Activated B cell treated with CpG ODN at 0.5 μM for 24 hours (primary cell): Measurements from ENCODE around the gene ADAM12. TPM values are rescaled to one million over a fixed set of nuclear protein-coding genes. Genes with fewer than 3 reads are reported as not detected.

Experiments used
- ATAC-seq: fragments of 200-7000 bp; cut with Tn5 transposase; one replicate; pipeline ENCODE4 v1.10.0; 2021; ENCODE audit warnings: low read depth, mild to moderate bottlenecking, moderate library complexity
- CTCF ChIA-PET: fragments of 350-600 bp; sonication (Branson Sonifier 250); formaldehyde crosslinking; loops from one replicate; lab custom pipeline; 2021; ENCODE audit warnings: antibody characterized with exemption; lab: Charles Lee
- POLR2A ChIA-PET: fragments of 350-600 bp; sonication (Branson Sonifier 250); formaldehyde crosslinking; loops from one replicate; lab custom pipeline; 2021; ENCODE audit warnings: antibody characterized with exemption; lab: Charles Lee
- DNase-seq: peaks from one replicate; pipeline ENCODE4 v3.0.0; 2022
- H3K27ac Mint-ChIP-seq: one replicate; pipeline ENCODE4 v1.8.0; 2020; ENCODE audit warnings: mixed read lengths
- H3K27me3 Mint-ChIP-seq: one replicate; pipeline ENCODE4 v1.8.0; 2021; ENCODE audit warnings: mixed read lengths
- H3K36me3 Mint-ChIP-seq: one replicate; pipeline ENCODE4 v1.8.0; 2021; ENCODE audit warnings: low read depth, mixed read lengths
- H3K4me1 Mint-ChIP-seq: one replicate; pipeline ENCODE4 v1.8.0; 2021; ENCODE audit warnings: mixed read lengths
- H3K4me3 Mint-ChIP-seq: one replicate; pipeline ENCODE4 v1.8.0; 2020; ENCODE audit warnings: mild to moderate bottlenecking, mixed read lengths
- H3K9me3 Mint-ChIP-seq: one replicate; pipeline ENCODE4 v1.8.0; 2020; ENCODE audit warnings: mixed read lengths
- CTCF ChIP-seq: fragments of 200-600 bp; IDR thresholded peaks from one replicate; pipeline ENCODE4 v1.8.0; 2022; ENCODE audit warnings: antibody characterized with exemption, mild to moderate bottlenecking
- intact Hi-C: fragments of 100-400 bp; cut with micrococcal nuclease; formaldehyde crosslinking; loops from one replicate; pipeline ENCODE4 v1.15.1; 2024
- total RNA-seq: library from RNA; stranded (reverse); gene quantifications from 2 replicates; pipeline ENCODE4 v1.2.3, GENCODE V29; 2022

Gene ADAM12
- total RNA-seq, 1 donor from 2014 or later: 0.84 TPM

DNA sequence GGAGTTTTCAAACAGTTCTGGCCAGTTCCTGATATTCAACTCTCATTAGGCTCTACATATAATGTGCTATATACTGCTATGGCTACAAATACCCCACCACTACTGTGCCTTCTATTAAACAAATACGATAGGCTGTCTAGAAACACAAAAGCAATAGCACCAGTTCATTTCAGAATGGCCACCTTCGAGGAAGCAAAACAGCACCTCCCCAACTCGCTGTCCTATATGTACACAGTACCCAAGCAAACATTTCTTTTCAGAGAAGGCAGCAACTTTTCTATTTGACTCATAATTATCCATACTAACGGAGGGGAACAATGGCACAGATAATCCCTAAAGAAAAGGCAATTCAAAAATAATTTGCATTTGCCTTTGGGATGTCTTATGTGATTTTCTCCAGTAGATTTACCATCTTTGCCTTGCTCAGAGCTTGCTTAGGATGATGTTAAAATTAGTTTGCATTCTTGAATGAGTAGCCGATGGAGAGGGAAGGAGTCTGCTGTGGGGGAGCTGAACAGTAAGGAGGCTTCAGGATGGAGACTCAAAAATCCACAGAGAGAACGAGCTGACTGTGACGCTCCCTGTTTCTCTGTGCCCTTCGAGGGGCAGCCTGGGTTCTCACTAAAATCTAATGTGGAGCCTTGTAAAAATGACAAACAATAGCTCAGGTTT is 273.3 kb downstream of the ADAM12 start:
- CTCF ChIA-PET: no interaction called here

DNA sequence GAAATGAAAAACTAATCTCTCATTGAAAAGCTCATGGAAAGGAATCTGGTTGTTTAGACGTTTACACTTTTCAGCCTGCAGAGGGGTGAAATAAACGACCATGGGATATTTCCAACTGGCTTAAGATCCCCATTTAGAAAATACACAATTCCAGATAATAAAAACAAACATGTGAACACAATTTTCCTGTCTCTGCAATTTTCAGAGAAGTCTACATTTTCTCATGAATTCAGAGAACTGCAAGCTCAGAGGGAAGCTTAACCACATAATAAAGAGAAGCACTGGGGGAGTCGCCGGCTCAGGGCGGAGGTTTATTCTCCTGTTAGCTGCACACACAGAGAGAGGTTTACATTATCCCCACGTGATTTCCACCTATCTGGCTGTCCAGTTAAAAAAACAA is 276.8 kb downstream of the ADAM12 start:
- CTCF ChIA-PET: no interaction called here
- ATAC-seq: no peak
- POLR2A ChIA-PET: no interaction called here

More for the DNA sequence above, 273.3 kb downstream of the ADAM12 start:
- Mint-ChIP-seq H3K4me1 (peaks cover 2% of the 10 kb centered on the region), H3K36me3 (no peaks in the 10 kb centered on the region), H3K27ac (no peak overlapping the region), H3K4me3 (no peak overlapping the region), H3K27me3 (peaks cover 8% of the 10 kb centered on the region), H3K9me3 (no peaks in the 10 kb centered on the region)
- intact Hi-C loops: no loop called here
- TF ChIP-seq CTCF: no peak
- ATAC-seq: no peak
- POLR2A ChIA-PET: no interaction called here
- no peak for DNase-seq

GRCh38 chr10:126110489-126111180 is 277.6 kb downstream of the ADAM12 start:
- peaks cover 2% of the 10 kb centered on the region for H3K4me1 Mint-ChIP-seq
- no peaks in the 10 kb centered on the region for H3K36me3 Mint-ChIP-seq
- no peak overlapping the region for H3K27ac Mint-ChIP-seq
- no peak for TF ChIP-seq CTCF
- H3K9me3 Mint-ChIP-seq: no peaks in the 10 kb centered on the region
- no peak for DNase-seq
- POLR2A ChIA-PET: no interaction called here
- CTCF ChIA-PET: no interaction called here
- H3K4me3 Mint-ChIP-seq: no peak overlapping the region
- H3K27me3 Mint-ChIP-seq: peaks cover 8% of the 10 kb centered on the region
- ATAC-seq: no peak
- intact Hi-C loops: no loop called here

More for the DNA sequence above, 276.8 kb downstream of the ADAM12 start:
- no peak for DNase-seq
- H3K4me3 Mint-ChIP-seq: no peak overlapping the region
- H3K4me1 Mint-ChIP-seq: peaks cover 2% of the 10 kb centered on the region
- intact Hi-C loops: no loop called here
- H3K27ac Mint-ChIP-seq: no peak overlapping the region
- H3K27me3 Mint-ChIP-seq: peaks cover 8% of the 10 kb centered on the region
- TF ChIP-seq CTCF: no peak
- H3K36me3 Mint-ChIP-seq: no peaks in the 10 kb centered on the region
- H3K9me3 Mint-ChIP-seq: no peaks in the 10 kb centered on the region

DNA sequence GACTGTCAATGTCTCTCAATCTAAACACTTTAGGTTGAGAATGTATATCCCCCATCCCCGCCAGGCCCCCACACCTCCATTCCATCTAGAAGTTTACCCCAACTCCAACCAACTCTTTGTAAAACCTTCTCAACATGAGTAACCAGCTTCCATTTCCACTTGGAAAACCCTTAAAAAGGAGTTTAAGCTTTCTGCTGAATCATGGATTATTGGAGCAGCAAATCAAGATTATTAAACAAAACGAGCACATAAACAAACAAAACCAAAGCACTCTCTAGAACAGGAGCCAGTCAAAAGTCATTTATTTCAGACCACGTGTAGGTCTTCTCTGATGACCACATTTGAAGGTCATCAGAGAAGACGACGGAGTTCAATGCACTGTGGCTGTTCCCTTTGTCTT is 278.4 kb downstream of the ADAM12 start:
- Mint-ChIP-seq H3K27me3 (peaks cover 8% of the 10 kb centered on the region), H3K9me3 (no peaks in the 10 kb centered on the region), H3K27ac (no peak overlapping the region), H3K4me1 (peaks cover 2% of the 10 kb centered on the region), H3K4me3 (no peak overlapping the region), H3K36me3 (no peaks in the 10 kb centered on the region)
- ChIA-PET CTCF (no interaction called here), POLR2A (no interaction called here)
- DNase-seq (no peak), ATAC-seq (no peak)
- intact Hi-C loops: no loop called here
- TF ChIP-seq CTCF: no peak

DNA sequence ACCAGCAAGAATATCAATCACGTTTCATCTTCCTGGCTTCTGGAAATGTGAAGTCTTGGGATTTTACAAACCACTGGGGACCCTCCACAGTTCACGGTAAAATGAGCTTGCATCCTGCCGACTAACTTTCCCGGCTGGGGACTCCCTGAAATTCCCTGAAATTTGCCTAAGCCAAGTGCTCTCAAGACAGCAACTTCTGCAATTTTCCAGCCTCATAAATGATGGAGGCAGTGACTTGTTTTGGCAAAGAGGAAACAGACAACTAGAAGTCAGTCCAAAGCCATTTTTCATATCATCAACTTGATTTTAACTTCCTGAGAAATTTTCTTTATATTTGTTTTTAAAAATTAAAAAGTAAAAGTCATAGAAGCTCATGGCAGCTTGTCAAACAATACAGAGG is 279.6 kb downstream of the ADAM12 start:
- H3K27ac Mint-ChIP-seq: no peak overlapping the region
- no peak for ATAC-seq
- H3K36me3 Mint-ChIP-seq: no peaks in the 10 kb centered on the region
- POLR2A ChIA-PET: no interaction called here
- H3K4me3 Mint-ChIP-seq: no peak overlapping the region
- TF ChIP-seq CTCF: no peak
- H3K4me1 Mint-ChIP-seq: peaks cover 5% of the 10 kb centered on the region
- CTCF ChIA-PET: interaction anchor here (1.3 kb wide), 1 partner anchor 11 kb away, joined by 3 read pairs; no protein-coding TSS in a partner anchor
- intact Hi-C loops: no loop called here
- DNase-seq: no peak
- no peaks in the 10 kb centered on the region for H3K9me3 Mint-ChIP-seq
- H3K27me3 Mint-ChIP-seq: peaks cover 5% of the 10 kb centered on the region
